Measurements from ENCODE around the gene SYTL2. TPM values are rescaled to one million over a fixed set of nuclear protein-coding genes. Genes with fewer than 3 reads are reported as not detected.

SYTL2 gene
- total and polyA plus RNA-seq, 2 experiments from 2014 or later = 3.4 to 7.2 TPM

GRCh38 chr11:85723088-85723487 is 87.9 kb downstream of the SYTL2 start:
- no peak for TF ChIP-seq ETS1 (IDR thresholded peaks at IDR 0.05)
- TF ChIP-seq JUNB (IDR thresholded peaks at IDR 0.05; ENCODE audit: unreplicated experiment) = no peak
- TF ChIP-seq ZNF331 (CRISPR knock-in tag; IDR thresholded peaks at IDR 0.05; ENCODE audit: low read depth) = no peak
- no peak for TF ChIP-seq CTCF (conservative IDR thresholded peaks at IDR 0.05; ENCODE audit: low read depth in 2 of 2)
- TF ChIP-seq REST (IDR thresholded peaks at IDR 0.05; ENCODE audit: unreplicated experiment) = no peak
- no peak for TF ChIP-seq EZH2phosphoT487 (IDR thresholded peaks at IDR 0.05; ENCODE audit: unreplicated experiment)
- TF ChIP-seq NANOG (IDR thresholded peaks at IDR 0.05; ENCODE audit: borderline replicate concordance) = no peak
- no peak for TF ChIP-seq CREB1 (CRISPR knock-in tag; IDR thresholded peaks at IDR 0.05; ENCODE audit: low read depth)
- no peak for TF ChIP-seq ZNF114 (CRISPR knock-in tag; IDR thresholded peaks at IDR 0.05)
- TF ChIP-seq POLR2AphosphoS5 (IDR thresholded peaks at IDR 0.05; ENCODE audit: low read depth) = no peak
- TF ChIP-seq EZH2 (IDR thresholded peaks at IDR 0.05; ENCODE audit: low read depth, unreplicated experiment) = no peak
- no peak for TF ChIP-seq STAT1 (IDR thresholded peaks at IDR 0.05; ENCODE audit: unreplicated experiment)
- TF ChIP-seq ZNF462 (CRISPR knock-in tag; IDR thresholded peaks at IDR 0.05) = no peak
- Histone ChIP-seq H3K27me3 (ENCODE audit: insufficient read depth) (no peaks in the 10 kb centered on the region), H3K4me3 (no peak overlapping the region), H2AFZ (no peak overlapping the region), H3K9me2 (ENCODE audit: insufficient read depth) (peaks cover 26% of the 10 kb centered on the region), H3K27ac (ENCODE audit: low read depth) (no peak overlapping the region), H3K79me2 (replicated peaks; ENCODE audit: insufficient read depth) (no peaks in the 10 kb centered on the region), H3K4me1 (ENCODE audit: insufficient read depth) (peaks cover 22% of the 10 kb centered on the region), H3F3A (replicated peaks; ENCODE audit: low read depth) (no peaks in the 10 kb centered on the region), H3K4me2 (no peak overlapping the region), H3K36me3 (ENCODE audit: insufficient read depth) (no peaks in the 10 kb centered on the region), H4K20me1 (replicated peaks; ENCODE audit: insufficient read depth) (no peaks in the 10 kb centered on the region)
- Mint-ChIP-seq H3K27me3 (ENCODE audit: insufficient read depth, low read depth, poor library complexity) (peaks cover 5% of the 10 kb centered on the region), H3K36me3 (ENCODE audit: low read depth) (no peaks in the 10 kb centered on the region), H3K4me1 (peaks cover 37% of the 10 kb centered on the region; the same call in 2 of the 3 replicates), H3K27ac (no peak overlapping the region), H3K4me3 (no peak overlapping the region), H3K9me3 (no peaks in the 10 kb centered on the region; the same call in 2 of the 3 replicates)
- ATAC-seq (no peak), DNase-seq (ENCODE audit: low spot score) (no peak)

Measured in GM23338 (cell line).